ACC112 (cell line): ENCODE results near the gene PLBD1.

Source experiments
- H2AFZ ChIP-seq: fragments of 200-600 bp; sonication (generic); one replicate; pipeline ENCODE4 v1.6.0; 2017; ENCODE audit warnings: antibody characterized with exemption, low read length; ENCODE audit not compliant: unreplicated experiment
- H3K27ac ChIP-seq: fragments of 200-600 bp; sonication (generic); 2 replicates; pipeline ENCODE4 v1.5.1; 2014; ENCODE audit warnings: low read depth, mild to moderate bottlenecking, antibody characterized with exemption, low read length, moderate library complexity
- H3K27me3 ChIP-seq: fragments of 200-600 bp; sonication (generic); 2 replicates; pipeline ENCODE4 v1.6.1; 2014; ENCODE audit warnings: mild to moderate bottlenecking, antibody characterized with exemption, low read length, moderate library complexity, mixed read lengths; ENCODE audit not compliant: insufficient read depth
- H3K36me3 ChIP-seq: fragments of 200-600 bp; sonication (generic); 2 replicates; pipeline ENCODE4 v1.6.1; 2016; ENCODE audit warnings: mild to moderate bottlenecking, antibody characterized with exemption, low read length, moderate library complexity, mixed read lengths; ENCODE audit not compliant: insufficient read depth
- H3K4me1 ChIP-seq: fragments of 200-600 bp; sonication (generic); one replicate; pipeline ENCODE4 v1.6.1; 2016; ENCODE audit warnings: low read length, mixed read lengths; ENCODE audit not compliant: insufficient read depth, unreplicated experiment, control insufficient read depth
- H3K4me3 ChIP-seq: fragments of 200-600 bp; sonication (generic); 2 replicates; pipeline ENCODE4 v1.5.1; 2014; ENCODE audit warnings: mild to moderate bottlenecking, low read depth, low read length
- H3K79me2 ChIP-seq: fragments of 200-600 bp; sonication (generic); one replicate; pipeline ENCODE4 v1.6.0; 2016; ENCODE audit warnings: low read length; ENCODE audit not compliant: control insufficient read depth, unreplicated experiment, insufficient read depth

The PLBD1 gene

DNA sequence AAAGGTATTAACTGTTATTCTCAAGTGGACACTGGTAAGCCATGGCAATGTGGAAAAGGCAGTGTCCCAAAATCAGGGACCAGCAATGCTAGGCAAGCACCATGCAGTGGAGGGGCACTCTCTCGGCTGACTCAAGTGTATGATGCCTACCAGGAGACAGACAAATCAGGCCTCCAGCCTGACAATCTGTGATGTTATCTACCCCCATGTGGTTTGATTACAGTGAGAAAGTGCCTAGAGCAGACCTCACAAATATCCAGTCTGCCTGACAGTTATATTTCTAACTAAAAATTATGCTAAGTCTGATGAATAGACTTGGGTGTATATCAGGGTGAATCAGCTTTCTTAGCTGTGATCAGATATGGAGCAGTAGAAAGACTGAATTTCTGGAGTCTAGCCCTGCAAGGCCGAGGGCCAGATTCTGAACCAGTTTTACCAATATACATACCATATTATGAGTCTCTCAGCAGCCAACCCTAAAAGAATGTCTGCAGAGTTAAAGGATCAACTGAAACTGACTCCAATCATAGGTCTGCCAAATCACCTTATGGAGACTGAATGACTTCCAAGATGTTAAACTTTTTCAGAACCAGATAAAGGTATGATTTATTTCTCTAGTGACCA, 3.2 kb downstream of the PLBD1 start:
- Histone ChIP-seq H3K27ac (no peak overlapping the region), H3K79me2 (no peaks in the 10 kb centered on the region), H3K4me3 (no peak overlapping the region), H2AFZ (no peak overlapping the region), H3K4me1 (peaks cover 4% of the 10 kb centered on the region), H3K27me3 (no peaks in the 10 kb centered on the region), H3K36me3 (no peaks in the 10 kb centered on the region)

DNA sequence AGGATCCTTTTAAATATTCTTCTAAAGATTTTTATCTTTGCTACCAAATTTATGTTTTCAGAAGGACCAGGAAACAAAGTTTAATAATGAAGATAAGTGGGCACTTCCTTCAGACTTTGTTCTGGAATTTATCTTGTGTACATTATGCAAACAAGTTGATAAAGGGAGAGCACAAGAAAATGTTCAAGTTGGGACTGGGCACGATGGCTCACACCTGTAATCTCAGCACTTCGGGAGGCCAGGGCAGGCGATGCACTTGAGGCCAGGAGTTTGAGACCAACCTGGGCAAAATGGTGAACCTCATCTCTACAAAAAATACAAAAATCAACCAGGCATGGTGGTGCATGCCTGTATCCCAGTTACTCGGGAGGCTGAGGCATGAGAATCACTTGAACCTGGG, 4.6 kb downstream of the PLBD1 start:
- no peak overlapping the region for H3K4me3 ChIP-seq
- no peak overlapping the region for H2AFZ ChIP-seq
- H3K27me3 ChIP-seq: no peaks in the 10 kb centered on the region
- no peak overlapping the region for H3K27ac ChIP-seq
- H3K36me3 ChIP-seq: no peaks in the 10 kb centered on the region
- H3K4me1 ChIP-seq: peaks cover 1% of the 10 kb centered on the region
- H3K79me2 ChIP-seq: no peaks in the 10 kb centered on the region

DNA sequence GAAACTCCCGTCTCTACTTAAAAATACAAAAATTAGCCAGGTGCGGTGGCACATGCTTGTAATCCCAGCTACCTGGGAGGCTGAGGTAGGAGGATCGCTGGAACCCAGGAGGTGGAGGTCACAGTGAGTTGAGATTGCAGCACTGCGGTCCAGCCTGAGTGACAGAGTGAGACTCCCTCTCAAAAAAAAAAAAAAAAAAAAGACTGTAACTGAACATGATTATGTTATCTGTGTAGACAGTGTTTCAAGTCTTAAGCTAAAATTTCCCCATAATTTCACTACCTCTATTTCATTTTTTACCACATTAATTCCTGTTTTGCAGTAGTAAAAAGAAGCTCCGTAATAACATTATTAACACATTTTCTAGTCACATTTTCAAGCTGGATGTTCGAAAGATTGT, 5.4 kb downstream of the PLBD1 start:
- no peak overlapping the region for H3K4me3 ChIP-seq
- H3K27me3 ChIP-seq: no peaks in the 10 kb centered on the region
- H3K4me1 ChIP-seq: no peaks in the 10 kb centered on the region
- no peaks in the 10 kb centered on the region for H3K36me3 ChIP-seq
- H3K27ac ChIP-seq: no peak overlapping the region
- no peak overlapping the region for H2AFZ ChIP-seq
- no peaks in the 10 kb centered on the region for H3K79me2 ChIP-seq

DNA sequence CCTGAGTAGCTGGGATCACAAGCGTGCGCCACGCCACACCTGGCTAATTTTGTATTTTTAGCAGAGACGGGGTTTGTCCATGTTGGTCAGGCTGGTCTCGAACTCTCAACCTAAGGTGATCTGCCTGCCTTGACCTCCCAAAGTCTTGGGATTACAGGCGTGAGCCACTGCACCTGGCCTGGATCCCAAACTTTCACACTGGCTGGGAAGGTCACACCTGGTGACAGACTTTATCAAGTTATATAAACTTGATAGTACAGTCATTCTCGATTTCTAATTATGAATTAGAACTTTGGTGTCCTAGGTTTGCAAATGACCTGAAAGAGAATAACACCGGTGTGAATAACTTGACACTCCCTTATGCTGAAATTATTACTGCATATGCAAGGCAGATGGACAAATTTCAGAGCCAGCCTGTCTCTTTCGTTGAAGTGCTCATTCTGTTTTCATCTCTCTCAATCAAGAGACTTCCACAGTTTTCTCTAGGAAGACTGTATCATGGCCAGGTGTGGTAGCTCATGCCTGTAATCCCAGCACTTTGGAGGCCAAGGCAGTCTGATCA, 5.9 kb downstream of the PLBD1 start:
- no peaks in the 10 kb centered on the region for H3K79me2 ChIP-seq
- no peaks in the 10 kb centered on the region for H3K4me1 ChIP-seq
- H3K4me3 ChIP-seq: no peak overlapping the region
- H3K27me3 ChIP-seq: no peaks in the 10 kb centered on the region
- H3K36me3 ChIP-seq: no peaks in the 10 kb centered on the region
- H2AFZ ChIP-seq: no peak overlapping the region
- no peak overlapping the region for H3K27ac ChIP-seq

DNA sequence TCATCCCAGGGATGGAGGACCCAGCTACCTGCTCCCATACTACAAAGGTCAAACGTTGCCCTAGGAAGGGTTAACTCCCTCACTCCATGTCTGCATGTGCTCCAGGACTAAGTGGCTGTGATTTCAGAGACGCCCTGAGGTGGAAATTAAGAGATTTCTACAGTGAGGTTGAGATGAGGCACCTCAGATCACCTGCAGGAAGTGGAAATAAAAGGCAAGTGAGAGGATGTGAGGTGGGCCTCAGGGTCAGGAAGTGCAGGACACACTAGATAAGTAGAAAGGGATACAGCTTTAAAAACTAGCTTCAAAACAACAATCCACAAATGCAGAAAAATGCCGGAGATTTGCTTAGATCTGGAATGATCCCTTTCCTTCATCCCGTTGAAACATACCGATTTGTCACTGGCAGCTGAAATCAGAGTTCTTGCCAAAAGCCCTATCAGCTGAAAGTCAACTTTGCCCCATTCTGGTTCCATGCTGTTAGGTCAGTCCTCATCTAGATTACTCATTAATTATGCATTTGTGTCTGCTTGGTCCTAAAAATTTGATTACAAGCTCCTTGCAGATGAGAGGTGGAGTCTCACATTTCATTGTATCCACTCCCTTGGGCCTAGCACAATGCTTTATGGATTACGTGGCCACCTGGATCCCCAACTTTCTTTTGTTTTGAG, 6.6 kb downstream of the PLBD1 start:
- Histone ChIP-seq H3K79me2 (no peaks in the 10 kb centered on the region), H3K4me1 (no peaks in the 10 kb centered on the region), H3K27me3 (no peaks in the 10 kb centered on the region), H3K4me3 (no peak overlapping the region), H2AFZ (no peak overlapping the region), H3K27ac (no peak overlapping the region), H3K36me3 (no peaks in the 10 kb centered on the region)

DNA sequence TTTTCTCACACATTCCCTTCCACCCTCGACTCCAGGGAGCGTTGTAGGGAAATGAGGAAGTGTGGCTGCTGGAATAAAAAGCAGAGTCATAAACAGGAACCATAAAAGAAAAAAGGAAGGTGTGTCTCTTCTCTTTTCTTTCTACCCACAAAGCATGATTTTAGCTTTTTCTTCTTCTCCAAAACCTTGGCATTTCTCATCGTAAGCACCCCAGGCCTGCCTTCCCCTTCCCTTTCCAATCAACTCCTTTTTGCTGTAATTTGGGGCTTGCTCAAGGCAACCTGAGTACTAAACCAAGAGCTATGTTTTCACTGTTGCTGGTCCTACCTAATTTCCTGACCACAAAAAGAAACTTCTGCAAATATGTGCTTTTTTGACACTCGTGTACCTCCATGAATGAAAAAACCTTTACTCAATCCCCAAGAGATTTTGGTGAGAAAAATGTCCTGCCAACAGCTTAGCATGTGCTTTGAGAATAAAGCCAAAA, 9.2 kb downstream of the PLBD1 start:
- Histone ChIP-seq H3K79me2 (no peaks in the 10 kb centered on the region), H3K36me3 (no peaks in the 10 kb centered on the region), H3K4me1 (no peaks in the 10 kb centered on the region), H2AFZ (no peak overlapping the region), H3K27ac (no peak overlapping the region), H3K27me3 (no peaks in the 10 kb centered on the region), H3K4me3 (no peak overlapping the region)

DNA sequence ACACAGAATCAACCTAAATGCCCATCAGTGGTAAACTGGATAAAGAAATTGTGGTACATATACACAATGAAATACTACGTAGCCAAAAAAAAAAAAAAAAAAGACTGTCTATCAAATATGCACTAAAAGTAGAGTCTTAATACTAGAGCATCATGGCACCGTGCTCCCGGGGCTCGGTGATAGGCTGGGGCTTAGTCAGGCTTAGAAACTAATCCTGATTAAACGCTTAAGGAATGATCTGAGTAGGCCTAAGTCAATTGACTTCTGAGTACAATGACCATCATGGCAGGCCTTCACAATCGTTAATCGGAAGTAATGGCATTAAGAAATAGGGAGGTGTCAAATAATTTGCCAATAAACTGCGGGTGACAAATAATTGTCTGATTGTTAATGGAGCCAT, 9.7 kb downstream of the PLBD1 start:
- Histone ChIP-seq H3K79me2 (no peaks in the 10 kb centered on the region), H3K27ac (no peak overlapping the region), H3K27me3 (no peaks in the 10 kb centered on the region), H3K4me1 (no peaks in the 10 kb centered on the region), H2AFZ (no peak overlapping the region), H3K36me3 (no peaks in the 10 kb centered on the region), H3K4me3 (no peak overlapping the region)

DNA sequence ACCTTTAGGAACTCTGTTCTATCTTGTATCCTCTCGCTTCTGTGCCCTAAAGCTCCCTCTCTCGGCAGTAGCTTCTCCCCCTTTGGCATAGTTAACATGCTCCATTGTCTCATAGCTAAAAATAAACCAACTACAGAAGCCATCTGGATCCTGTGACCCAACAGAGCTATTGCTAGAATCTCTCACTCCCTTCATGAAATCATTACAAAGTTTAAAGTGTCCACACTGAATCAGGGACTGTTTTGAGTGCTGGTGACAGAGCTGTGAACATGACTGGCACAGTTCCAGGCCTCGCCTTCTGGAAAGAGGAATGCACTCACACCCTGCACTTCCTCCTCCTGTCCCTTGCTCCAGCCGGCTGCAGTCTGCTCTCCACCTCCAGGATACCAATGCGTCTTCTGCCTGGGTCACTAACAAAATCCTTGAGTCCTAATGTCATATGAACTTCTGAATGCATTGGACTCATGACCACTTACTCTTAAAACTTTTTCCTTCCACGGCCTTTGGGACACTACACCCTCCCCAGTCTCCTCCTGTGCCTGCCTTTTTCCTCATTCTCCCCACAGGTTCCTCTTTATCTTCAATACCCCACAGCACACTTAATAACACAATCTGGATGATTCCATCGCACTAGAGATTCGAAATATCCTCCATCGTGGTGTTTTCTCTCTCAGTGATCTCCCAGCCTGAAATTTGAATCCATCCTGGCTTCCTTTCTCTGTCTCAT, 13.2 kb downstream of the PLBD1 start:
- no peak overlapping the region for H2AFZ ChIP-seq
- H3K4me3 ChIP-seq: no peak overlapping the region
- no peaks in the 10 kb centered on the region for H3K4me1 ChIP-seq
- no peaks in the 10 kb centered on the region for H3K27me3 ChIP-seq
- H3K36me3 ChIP-seq: no peaks in the 10 kb centered on the region
- no peaks in the 10 kb centered on the region for H3K79me2 ChIP-seq
- no peak overlapping the region for H3K27ac ChIP-seq

DNA sequence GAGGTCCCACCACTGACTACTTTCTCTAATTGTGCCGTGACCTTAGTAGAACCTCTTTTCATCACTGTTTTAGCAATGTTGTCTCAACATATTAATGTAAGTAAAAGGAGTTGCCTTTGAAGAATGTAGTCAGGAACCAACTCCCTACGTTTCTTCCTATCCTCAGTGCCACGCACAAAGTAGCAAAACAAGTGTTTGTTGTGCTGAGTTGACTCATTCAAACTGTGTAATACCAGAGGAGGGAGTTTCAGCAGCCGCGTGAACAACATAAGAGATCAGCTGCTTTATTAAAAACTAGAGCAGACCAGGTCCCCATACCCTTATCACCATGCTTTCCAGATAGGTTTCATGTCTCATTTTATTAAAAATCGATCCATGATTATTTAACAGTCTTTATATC, 19.1 kb downstream of the PLBD1 start:
- no peaks in the 10 kb centered on the region for H3K4me1 ChIP-seq
- H3K36me3 ChIP-seq: no peaks in the 10 kb centered on the region
- H3K79me2 ChIP-seq: no peaks in the 10 kb centered on the region
- no peaks in the 10 kb centered on the region for H3K27me3 ChIP-seq
- no peak overlapping the region for H2AFZ ChIP-seq
- no peak overlapping the region for H3K4me3 ChIP-seq
- H3K27ac ChIP-seq: no peak overlapping the region

DNA sequence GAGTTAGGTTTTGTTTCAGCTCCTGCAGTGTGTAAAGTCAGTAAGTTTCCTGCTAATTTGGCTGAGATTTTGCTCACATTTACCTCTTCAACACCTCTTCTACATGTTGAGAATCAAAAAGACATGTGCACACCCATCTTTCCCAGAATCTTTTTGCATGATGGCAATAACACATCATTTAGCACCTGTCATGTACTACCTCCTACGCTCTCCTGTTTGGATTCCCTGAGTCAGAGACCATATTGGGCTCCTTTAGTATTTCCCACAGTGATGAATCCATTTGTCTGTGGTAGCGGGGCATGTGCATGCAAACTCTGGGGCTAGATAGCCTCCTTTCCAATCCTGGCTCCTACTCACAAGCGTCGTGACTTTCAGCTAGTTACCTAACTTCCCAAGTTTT, 20.1 kb downstream of the PLBD1 start:
- no peak overlapping the region for H3K4me3 ChIP-seq
- no peaks in the 10 kb centered on the region for H3K4me1 ChIP-seq
- no peak overlapping the region for H3K27ac ChIP-seq
- H2AFZ ChIP-seq: no peak overlapping the region
- H3K79me2 ChIP-seq: no peaks in the 10 kb centered on the region
- no peaks in the 10 kb centered on the region for H3K27me3 ChIP-seq
- no peaks in the 10 kb centered on the region for H3K36me3 ChIP-seq
